K562 (cell line): Measurements from ENCODE around the gene CCDC187. TPM values are rescaled to one million over a fixed set of nuclear protein-coding genes. Genes with fewer than 3 reads are reported as not detected.
A peak's percentile ranks its signal among the peaks of the same experiment; 100 is the strongest.

Experiments used
- ATAC-seq: fragments of 200-7000 bp; cut with Tn5 transposase; 3 replicates; pipeline ENCODE4 v1.9.1; 2020; ENCODE audit warnings: moderate library complexity
- BruUV-seq: library from RNA; stranded (reverse); fragments of 400-500 nt; replicated peaks from 2 replicates; lab custom pipeline; 2021; lab: Mats Ljungman, UMichigan
- CTCF ChIA-PET: fragments of 300-600 bp; formaldehyde crosslinking; extraction: SDS; loops from one replicate; lab custom pipeline; 2021; ENCODE audit warnings: low intra/inter-chr PET ratio; lab: Yijun Ruan, JAX
- POLR2A ChIA-PET: fragments of 300-600, 350-650 bp; sonication (Branson Sonifier 250); formaldehyde crosslinking; extraction: SDS; loops from one replicate; lab custom pipeline; 2021; ENCODE audit warnings: antibody characterized with exemption, inconsistent platforms; lab: Yijun Ruan, JAX
- DNase-seq, 4 experiments: peaks; one replicate each; pipeline versions ENCODE4 v3.0.0 to v3.0.0-alpha.2; 2011 to 2018; ENCODE audit warnings: low spot score in 3 of 4, mixed read lengths in 3 of 4; ENCODE audit errors: extremely low read depth in 1 of 4
- FAIRE-seq: peaks from 2 replicates; lab custom pipeline; 2011; peaks lifted over from hg19 to GRCh38; lab: Jason Lieb, UNC
- H2AFZ ChIP-seq: 2 replicates; pipeline ENCODE4 v1.6.0; 2011; ENCODE audit warnings: low read depth, low read length, control low read depth, inconsistent platforms
- H3K27ac ChIP-seq: fragments of 200-600 bp; 3 replicates; pipeline ENCODE4 v1.8.0; 2011; ENCODE audit warnings: low read depth, mild to moderate bottlenecking, control low read depth, inconsistent platforms, low read length, moderate library complexity, mixed read lengths; ENCODE audit errors: extremely low read depth
- H3K27me3 ChIP-seq, 2 experiments: fragments of 300-600 bp in 1 of 2; 2 replicates in 1 of 2; 3 replicates in 1 of 2; pipeline versions ENCODE4 v1.6.0 to v1.8.0; 2011; ENCODE audit warnings: inconsistent platforms in 2 of 2, low read length in 2 of 2, mild to moderate bottlenecking in 1 of 2, mixed read lengths in 1 of 2, moderate library complexity in 1 of 2; ENCODE audit not compliant: control insufficient read depth in 2 of 2, insufficient read depth in 2 of 2
- H3K36me3 ChIP-seq: fragments of 300-600 bp; 3 replicates; pipeline ENCODE4 v1.8.0; 2011; ENCODE audit warnings: mild to moderate bottlenecking, low read length, inconsistent platforms; ENCODE audit not compliant: control insufficient read depth, insufficient read depth
- H3K4me1 ChIP-seq, 2 experiments: fragments of 200-600 bp in 1 of 2; replicated peaks in 1 of 2; 2 replicates in 1 of 2; 3 replicates in 1 of 2; pipeline versions ENCODE4 v1.5.1 to v1.8.0; 2011; ENCODE audit warnings: inconsistent platforms in 2 of 2, low read length in 2 of 2, mild to moderate bottlenecking in 1 of 2, mixed read lengths in 1 of 2, moderate library complexity in 1 of 2; ENCODE audit not compliant: control insufficient read depth in 2 of 2, insufficient read depth in 2 of 2
- H3K4me2 ChIP-seq: 2 replicates; pipeline ENCODE4 v1.6.1; 2011; ENCODE audit warnings: low read length, control low read depth, inconsistent platforms, mixed read lengths; ENCODE audit not compliant: insufficient read depth
- H3K4me3 ChIP-seq: fragments of 200-600 bp; sonication (generic), shearing (Covaris generic); 2 replicates; pipeline ENCODE4 v1.5.1; 2016; ENCODE audit warnings: control low read depth, inconsistent platforms
- H3K79me2 ChIP-seq: fragments of 200-600 bp; 3 replicates; pipeline ENCODE4 v1.8.0; 2011; ENCODE audit warnings: low read length, inconsistent platforms; ENCODE audit not compliant: control insufficient read depth, insufficient read depth
- H3K9ac ChIP-seq, 2 experiments: 2 replicates each; pipeline versions ENCODE4 v1.6.0 to v1.6.1; 2011; ENCODE audit warnings: low read depth in 2 of 2, low read length in 2 of 2, control low read depth in 1 of 2, inconsistent platforms in 1 of 2, mild to moderate bottlenecking in 1 of 2, mixed read lengths in 1 of 2; ENCODE audit not compliant: insufficient read depth in 1 of 2
- H3K9me1 ChIP-seq: one replicate; pipeline ENCODE4 v1.6.0; 2011; ENCODE audit warnings: inconsistent platforms, mild to moderate bottlenecking, low read length, moderate library complexity; ENCODE audit not compliant: control insufficient read depth, insufficient read depth
- H3K9me3 ChIP-seq: replicated peaks from 2 replicates; pipeline ENCODE4 v1.5.1; 2011; ENCODE audit warnings: low read depth, low read length, inconsistent platforms; ENCODE audit not compliant: control insufficient read depth, insufficient read depth
- H4K20me1 ChIP-seq: replicated peaks from 2 replicates; pipeline ENCODE4 v1.6.1; 2011; ENCODE audit warnings: low read length, inconsistent platforms, mixed read lengths; ENCODE audit not compliant: control insufficient read depth, insufficient read depth
- LARP7 ChIP-seq: fragments of 450-650 bp; IDR thresholded peaks from 2 replicates; pipeline ENCODE4 v1.6.1; 2016
- MAFK ChIP-seq: IDR thresholded peaks from 2 replicates; pipeline ENCODE4 v1.6.1; 2011; ENCODE audit warnings: low read length, improper control_type of control experiment
- MGA ChIP-seq: fragments of 450-650 bp; IDR thresholded peaks from 2 replicates; pipeline ENCODE4 v1.6.1; 2016; ENCODE audit warnings: mild to moderate bottlenecking, moderate library complexity
- NCOA1 ChIP-seq: fragments of 450-650 bp; IDR thresholded peaks from 2 replicates; pipeline ENCODE4 v1.6.1; 2016; ENCODE audit warnings: low read depth
- NR2F6 ChIP-seq: fragments of 450-650 bp; formaldehyde crosslinking; IDR thresholded peaks from 2 replicates; pipeline ENCODE4 v1.4.0; 2020; ENCODE audit warnings: mild to moderate bottlenecking
- NRF1 ChIP-seq, 2 experiments: fragments of 450-650 bp; IDR thresholded peaks in 1 of 2; conservative IDR thresholded peaks in 1 of 2; 2 replicates each; pipeline ENCODE4 v1.6.1; 2014; ENCODE audit warnings: mild to moderate bottlenecking in 2 of 2
- PRPF4 ChIP-seq: fragments of 200-400 bp; formaldehyde crosslinking; IDR thresholded peaks from one replicate; pipeline ENCODE4 v1.6.1; 2017; ENCODE audit warnings: low read length, low read depth, mild to moderate bottlenecking; ENCODE audit not compliant: insufficient read depth, poor library complexity, severe bottlenecking
- SMARCA4 ChIP-seq: fragments of 450-650 bp; IDR thresholded peaks from 2 replicates; pipeline ENCODE4 v1.6.1; 2016
- TFAP4 ChIP-seq: sonication (generic); formaldehyde crosslinking; IDR thresholded peaks from 2 replicates; pipeline ENCODE4 v1.8.0; 2022; ENCODE audit warnings: missing genetic modification reagents, mild to moderate bottlenecking, moderate library complexity, borderline replicate concordance
- WGBS: fragments of 100-300 bp; shearing (Covaris generic); methylation state at CpG from one replicate; pipeline ENCODE4 v1.1.6; 2016; ENCODE audit warnings: low coverage, mixed read lengths; ENCODE audit not compliant: insufficient coverage; ENCODE audit errors: missing lambda C conversion rate; 5-methylcytosine and 5-hydroxymethylcytosine counted together
- in situ Hi-C: fragments of 300-500 bp; cut with MboI; formaldehyde crosslinking; loops from 4 replicates; pipeline ENCODE4 v1.15.0; 2018; ENCODE audit warnings: inconsistent platforms, mixed read lengths
- intact Hi-C: fragments of 100-400 bp; cut with micrococcal nuclease; formaldehyde crosslinking; loops from 2 replicates; pipeline ENCODE4 v1.14.2; 2022
- polyA plus RNA-seq, 8 experiments: library from polyadenylated mRNA; depleted of rRNA in 4 of 8; stranded (reverse) in 5 of 8; unstranded in 3 of 8; fragments of >200 nt; fragmentation: Nextera tagmentation in 2 of 8; fragmentation: Illumina TruSeq in 1 of 8; extraction: Ambion mirVana in 2 of 8; extraction: Trizol in 1 of 8; gene quantifications; 2 replicates each; pipeline versions ENCODE4 v1.2.1 to v1.2.3, GENCODE V29; 2011 to 2014; ENCODE audit warnings: inconsistent platforms in 1 of 8, missing spikeins in 1 of 8
- total RNA-seq, 7 experiments: library from RNA; depleted of rRNA in 6 of 7; stranded (reverse); fragments of >200 nt in 6 of 7; fragmentation: Illumina TruSeq in 2 of 7; extraction: Trizol in 2 of 7; gene quantifications; 2 replicates each; pipeline versions ENCODE4 v1.2.1 to v1.2.3, GENCODE V29; 2011 to 2021; ENCODE audit warnings: low replicate concordance in 1 of 7

CCDC187 gene
- total and polyA plus RNA-seq, 9 of the 15 experiments (the other 6 are each of a cell fraction or from before 2014, with no cell fraction given), result not detected

- H3K4me1 ChIP-seq, result peaks cover 0 to 49% of the 10 kb centered on the region in 2 experiments; a peak in 2 of 5 replicates
- H3K36me3 ChIP-seq, result no peaks in the 10 kb centered on the region
- FAIRE-seq (no peak), ATAC-seq (no peak), DNase-seq (peak in 2 of 4 experiments; percentile 36 to 51)
- no peak overlapping the region for H3K4me2 ChIP-seq
- WGBS, result 35% methylated on average over 26 of the region's 39 CpGs
- peaks cover 27 to 64% of the 10 kb centered on the region in 2 experiments; a peak in 4 of 5 replicates for H3K27me3 ChIP-seq
- H2AFZ ChIP-seq, result no peak overlapping the region
- peak overlapping the region in 1 of 2 experiments; percentile 20; a peak in 2 of 4 replicates for H3K9ac ChIP-seq
- in situ Hi-C loops (no loop called here), intact Hi-C loops (no loop called here)
- no peaks in the 10 kb centered on the region for H3K79me2 ChIP-seq
- ChIA-PET CTCF (interaction anchor here (0.5 to 0.6 kb wide), 2 partner anchors 23 to 147 kb away, joined by 3 read pairs; no protein-coding TSS in a partner anchor), POLR2A (interaction anchor here (0.7 kb wide), 2 partner anchors 27 to 817 kb away, joined by 3 read pairs; no protein-coding TSS in a partner anchor)
- BruUV-seq, result no TSS peak
- H3K9me3 ChIP-seq, result no peaks in the 10 kb centered on the region; the same call in 1 of the 2 replicates
- H3K27ac ChIP-seq, result no peak overlapping the region
- H3K4me3 ChIP-seq, result no peak overlapping the region
- 0 out of 2 replicates have a peak, but pooled peaks cover 6% of the 10 kb centered on the region for H4K20me1 ChIP-seq
- no peaks in the 10 kb centered on the region for H3K9me1 ChIP-seq
- TF ChIP-seq TFAP4 (CRISPR knock-in tag), result 0 out of 2 replicates have a peak, but pooled peaks have one; percentile 13
- TF ChIP-seq PRPF4, result no peak
- no peak for TF ChIP-seq MGA
- peak; percentile 61 to 72; a peak in 3 of 4 replicates for TF ChIP-seq NRF1 (conservative IDR thresholded peaks at IDR 0.05 in 1 of 2, IDR thresholded peaks at IDR 0.05 in 1 of 2)
- no peak for TF ChIP-seq LARP7
- no peak for TF ChIP-seq SMARCA4
- no peak for TF ChIP-seq NCOA1
- no peak for TF ChIP-seq MAFK
- TF ChIP-seq NR2F6 (CRISPR knock-in tag), result no peak
Observed at GRCh38 chr9:136281421-136282271, 22.2 kb downstream of the CCDC187 start.
